ENCODE results near the gene DYNC1I1. TPM values are rescaled to one million over a fixed set of nuclear protein-coding genes. Genes with fewer than 3 reads are reported as not detected.

DYNC1I1 gene
- total RNA-seq, 1 donor from 2014 or later: 4.4 TPM

- no peak overlapping the region for H3K27ac Mint-ChIP-seq
- H3K4me1 Mint-ChIP-seq: peaks cover 14% of the 10 kb centered on the region
- no peaks in the 10 kb centered on the region for H3K27me3 Mint-ChIP-seq (ENCODE audit: low read depth)
- DNase-seq (ENCODE audit: low spot score in 2 of 2, unreplicated experiment in 2 of 2): no peak
- no peak overlapping the region for H3K4me3 Mint-ChIP-seq
- H3K36me3 Mint-ChIP-seq: no peaks in the 10 kb centered on the region
- TF ChIP-seq, protein P1, sequence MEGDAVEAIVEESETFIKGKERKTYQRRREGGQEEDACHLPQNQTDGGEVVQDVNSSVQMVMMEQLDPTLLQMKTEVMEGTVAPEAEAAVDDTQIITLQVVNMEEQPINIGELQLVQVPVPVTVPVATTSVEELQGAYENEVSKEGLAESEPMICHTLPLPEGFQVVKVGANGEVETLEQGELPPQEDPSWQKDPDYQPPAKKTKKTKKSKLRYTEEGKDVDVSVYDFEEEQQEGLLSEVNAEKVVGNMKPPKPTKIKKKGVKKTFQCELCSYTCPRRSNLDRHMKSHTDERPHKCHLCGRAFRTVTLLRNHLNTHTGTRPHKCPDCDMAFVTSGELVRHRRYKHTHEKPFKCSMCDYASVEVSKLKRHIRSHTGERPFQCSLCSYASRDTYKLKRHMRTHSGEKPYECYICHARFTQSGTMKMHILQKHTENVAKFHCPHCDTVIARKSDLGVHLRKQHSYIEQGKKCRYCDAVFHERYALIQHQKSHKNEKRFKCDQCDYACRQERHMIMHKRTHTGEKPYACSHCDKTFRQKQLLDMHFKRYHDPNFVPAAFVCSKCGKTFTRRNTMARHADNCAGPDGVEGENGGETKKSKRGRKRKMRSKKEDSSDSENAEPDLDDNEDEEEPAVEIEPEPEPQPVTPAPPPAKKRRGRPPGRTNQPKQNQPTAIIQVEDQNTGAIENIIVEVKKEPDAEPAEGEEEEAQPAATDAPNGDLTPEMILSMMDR (IDR thresholded peaks at IDR 0.05; ENCODE audit: unreplicated experiment): no peak
- H3K9me3 Mint-ChIP-seq: no peaks in the 10 kb centered on the region
Observed at GRCh38 chr7:95814721-95815120, 42.4 kb downstream of the DYNC1I1 start.

GRCh38 chr7:95817866-95818640, 45.7 kb downstream of the DYNC1I1 start:
- Mint-ChIP-seq H3K27ac (no peak overlapping the region), H3K4me3 (no peak overlapping the region), H3K9me3 (no peaks in the 10 kb centered on the region), H3K4me1 (peaks cover 8% of the 10 kb centered on the region), H3K36me3 (no peaks in the 10 kb centered on the region), H3K27me3 (ENCODE audit: low read depth) (no peaks in the 10 kb centered on the region)
- DNase-seq (ENCODE audit: low spot score in 2 of 2, unreplicated experiment in 2 of 2): no peak
- TF ChIP-seq, protein P1 (IDR thresholded peaks at IDR 0.05; ENCODE audit: unreplicated experiment): no peak

DNA sequence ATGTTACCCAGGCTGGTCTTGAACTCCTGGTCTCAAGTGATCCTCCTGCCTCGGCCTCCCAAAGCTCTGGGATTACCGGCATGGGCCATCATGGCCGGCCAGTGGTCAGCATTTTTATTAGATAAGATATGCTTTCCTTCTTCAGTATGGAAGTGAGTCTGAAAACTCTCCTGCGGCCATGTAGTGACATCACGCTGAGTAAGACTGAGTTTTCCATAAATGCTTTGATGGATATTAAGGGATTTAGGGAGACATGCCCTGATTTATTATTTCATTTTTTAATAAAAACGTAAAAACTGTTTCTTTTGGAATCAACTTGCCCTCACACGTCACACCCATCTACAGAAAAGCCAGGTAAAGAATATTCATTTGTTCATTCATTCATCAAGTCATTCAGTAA, 48.4 kb downstream of the DYNC1I1 start:
- no peak for DNase-seq (ENCODE audit: low spot score in 2 of 2, unreplicated experiment in 2 of 2)
- H3K9me3 Mint-ChIP-seq: no peaks in the 10 kb centered on the region
- H3K4me3 Mint-ChIP-seq: no peak overlapping the region
- TF ChIP-seq, protein P1 (IDR thresholded peaks at IDR 0.05; ENCODE audit: unreplicated experiment): no peak
- no peak overlapping the region for H3K27ac Mint-ChIP-seq
- H3K27me3 Mint-ChIP-seq (ENCODE audit: low read depth): no peaks in the 10 kb centered on the region
- H3K36me3 Mint-ChIP-seq: no peaks in the 10 kb centered on the region
- no peaks in the 10 kb centered on the region for H3K4me1 Mint-ChIP-seq

- Mint-ChIP-seq H3K27ac (no peak overlapping the region), H3K4me3 (no peak overlapping the region), H3K27me3 (ENCODE audit: low read depth) (no peaks in the 10 kb centered on the region), H3K36me3 (no peaks in the 10 kb centered on the region), H3K9me3 (no peaks in the 10 kb centered on the region), H3K4me1 (no peaks in the 10 kb centered on the region)
- no peak for DNase-seq (ENCODE audit: low spot score in 2 of 2, unreplicated experiment in 2 of 2)
- TF ChIP-seq, protein P1 (IDR thresholded peaks at IDR 0.05; ENCODE audit: unreplicated experiment): no peak
Observed at GRCh38 chr7:95822717-95823116, 50.4 kb downstream of the DYNC1I1 start.

- peaks cover 5% of the 10 kb centered on the region for H3K4me1 Mint-ChIP-seq
- no peaks in the 10 kb centered on the region for H3K36me3 Mint-ChIP-seq
- H3K9me3 Mint-ChIP-seq: no peaks in the 10 kb centered on the region
- H3K27me3 Mint-ChIP-seq (ENCODE audit: low read depth): no peaks in the 10 kb centered on the region
- TF ChIP-seq, protein P1 (IDR thresholded peaks at IDR 0.05; ENCODE audit: unreplicated experiment): no peak
- no peak overlapping the region for H3K4me3 Mint-ChIP-seq
- no peak for DNase-seq (ENCODE audit: low spot score in 2 of 2, unreplicated experiment in 2 of 2)
- H3K27ac Mint-ChIP-seq: no peak overlapping the region
Observed at GRCh38 chr7:95824616-95825015, 52.3 kb downstream of the DYNC1I1 start.

Data from mesothelial cell of epicardium (in vitro differentiated cells).